ENCODE results near the gene OR11H6. TPM values are rescaled to one million over a fixed set of nuclear protein-coding genes. Genes with fewer than 3 reads are reported as not detected.

The OR11H6 gene
- total and polyA plus RNA-seq, 2 donors (not counting 1 experiment from before 2014, with no cell fraction given), result not detected

GRCh38 chr14:20180486-20180885 is 43.0 kb upstream of the OR11H6 start:
- ChIA-PET CTCF (no interaction called here), POLR2A (no interaction called here)
- no peak overlapping the region for H3K4me3 ChIP-seq (ENCODE audit: control extremely low read depth in 1 of 5, extremely low read depth in 1 of 5, insufficient read depth in 1 of 5, low read depth in 2 of 5, low read length in 4 of 5)
- no peak overlapping the region for H3K27ac ChIP-seq (ENCODE audit: low read length in 2 of 2)
- Mint-ChIP-seq H3K4me3 (no peak overlapping the region), H3K4me1 (peaks cover 2% of the 10 kb centered on the region), H3K27ac (no peak overlapping the region), H3K9me3 (ENCODE audit: insufficient read depth) (peaks cover 2% of the 10 kb centered on the region), H3K27me3 (peaks cover 16% of the 10 kb centered on the region)
- no peaks in the 10 kb centered on the region for H3K9me3 ChIP-seq (ENCODE audit: control extremely low read depth in 1 of 3, control insufficient read depth in 2 of 3, insufficient read depth in 1 of 3, low read length in 2 of 3)
- no peaks in the 10 kb centered on the region for H3K79me2 ChIP-seq (ENCODE audit: control insufficient read depth, insufficient read depth, low read length)
- no peak for DNase-seq
- intact Hi-C loops (cut with micrococcal nuclease), result no loop called here
- 100% methylated on average over 1 of the region's 2 CpGs for WGBS (ENCODE audit: insufficient coverage)
- H3K36me3 ChIP-seq (replicated peaks in 1 of 2; ENCODE audit: control extremely low read depth in 1 of 2, control insufficient read depth in 1 of 2, extremely low read depth in 1 of 2, insufficient read depth in 2 of 2, low read length in 1 of 2), result no peaks in the 10 kb centered on the region
- no peak overlapping the region for H3K9ac ChIP-seq (ENCODE audit: low read length)
- no peak overlapping the region for H2AFZ ChIP-seq (ENCODE audit: insufficient read depth, low read depth, low read length, poor library complexity, severe bottlenecking)
- no peaks in the 10 kb centered on the region for H3K4me1 ChIP-seq (ENCODE audit: control insufficient read depth in 2 of 2, insufficient read depth in 2 of 2, low read length in 2 of 2)
- H3K4me2 ChIP-seq (replicated peaks; ENCODE audit: low read depth, low read length, poor library complexity, severe bottlenecking), result no peak overlapping the region
- ATAC-seq (ENCODE audit: low read depth), result no peak
- no peaks in the 10 kb centered on the region for H3K27me3 ChIP-seq (replicated peaks in 1 of 4; ENCODE audit: control extremely low read depth in 1 of 4, control insufficient read depth in 3 of 4, insufficient read depth in 4 of 4, low read length in 3 of 4)
- TF ChIP-seq, protein P1, sequence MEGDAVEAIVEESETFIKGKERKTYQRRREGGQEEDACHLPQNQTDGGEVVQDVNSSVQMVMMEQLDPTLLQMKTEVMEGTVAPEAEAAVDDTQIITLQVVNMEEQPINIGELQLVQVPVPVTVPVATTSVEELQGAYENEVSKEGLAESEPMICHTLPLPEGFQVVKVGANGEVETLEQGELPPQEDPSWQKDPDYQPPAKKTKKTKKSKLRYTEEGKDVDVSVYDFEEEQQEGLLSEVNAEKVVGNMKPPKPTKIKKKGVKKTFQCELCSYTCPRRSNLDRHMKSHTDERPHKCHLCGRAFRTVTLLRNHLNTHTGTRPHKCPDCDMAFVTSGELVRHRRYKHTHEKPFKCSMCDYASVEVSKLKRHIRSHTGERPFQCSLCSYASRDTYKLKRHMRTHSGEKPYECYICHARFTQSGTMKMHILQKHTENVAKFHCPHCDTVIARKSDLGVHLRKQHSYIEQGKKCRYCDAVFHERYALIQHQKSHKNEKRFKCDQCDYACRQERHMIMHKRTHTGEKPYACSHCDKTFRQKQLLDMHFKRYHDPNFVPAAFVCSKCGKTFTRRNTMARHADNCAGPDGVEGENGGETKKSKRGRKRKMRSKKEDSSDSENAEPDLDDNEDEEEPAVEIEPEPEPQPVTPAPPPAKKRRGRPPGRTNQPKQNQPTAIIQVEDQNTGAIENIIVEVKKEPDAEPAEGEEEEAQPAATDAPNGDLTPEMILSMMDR (IDR thresholded peaks at IDR 0.05), result no peak
- TF ChIP-seq EZH2 (IDR thresholded peaks at IDR 0.05; ENCODE audit: borderline replicate concordance, insufficient read depth, low read depth, low read length, poor library complexity, severe bottlenecking), result no peak
- H4K20me1 ChIP-seq (ENCODE audit: control insufficient read depth, insufficient read depth, low read length, poor library complexity, severe bottlenecking), result no peaks in the 10 kb centered on the region

DNA sequence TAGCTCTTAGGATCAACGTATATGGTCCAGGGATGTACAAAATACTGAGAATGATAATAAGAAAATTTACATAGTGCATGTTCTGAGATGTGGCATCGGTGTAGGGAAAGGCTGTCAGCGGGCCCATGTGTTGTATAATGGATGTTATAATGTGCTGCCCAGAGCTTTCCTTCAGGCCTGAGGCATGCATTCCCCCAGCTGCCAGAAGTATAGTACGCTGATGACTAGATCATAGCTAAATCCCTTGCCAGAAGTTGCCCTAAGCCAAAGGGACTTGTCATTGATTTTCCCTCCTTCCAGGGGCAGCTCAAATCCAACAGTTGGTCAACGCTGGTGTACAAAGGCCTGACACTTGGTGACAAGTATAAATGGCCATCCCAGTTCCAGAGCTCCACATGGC is 39.3 kb upstream of the OR11H6 start:
- POLR2A ChIA-PET, result no interaction called here
- intact Hi-C loops (cut with micrococcal nuclease), result no loop called here
- Histone ChIP-seq H3K9me3 (ENCODE audit: control extremely low read depth in 1 of 3, control insufficient read depth in 2 of 3, insufficient read depth in 1 of 3, low read length in 2 of 3) (no peaks in the 10 kb centered on the region), H3K36me3 (replicated peaks in 1 of 2; ENCODE audit: control extremely low read depth in 1 of 2, control insufficient read depth in 1 of 2, extremely low read depth in 1 of 2, insufficient read depth in 2 of 2, low read length in 1 of 2) (no peaks in the 10 kb centered on the region), H3K79me2 (ENCODE audit: control insufficient read depth, insufficient read depth, low read length) (no peaks in the 10 kb centered on the region), H3K27me3 (replicated peaks in 1 of 4; ENCODE audit: control extremely low read depth in 1 of 4, control insufficient read depth in 3 of 4, insufficient read depth in 4 of 4, low read length in 3 of 4) (no peaks in the 10 kb centered on the region), H3K9ac (ENCODE audit: low read length) (no peak overlapping the region), H3K27ac (ENCODE audit: low read length in 2 of 2) (no peak overlapping the region), H4K20me1 (ENCODE audit: control insufficient read depth, insufficient read depth, low read length, poor library complexity, severe bottlenecking) (no peaks in the 10 kb centered on the region), H3K4me2 (replicated peaks; ENCODE audit: low read depth, low read length, poor library complexity, severe bottlenecking) (no peak overlapping the region), H3K4me1 (ENCODE audit: control insufficient read depth in 2 of 2, insufficient read depth in 2 of 2, low read length in 2 of 2) (no peaks in the 10 kb centered on the region), H3K4me3 (ENCODE audit: control extremely low read depth in 1 of 5, extremely low read depth in 1 of 5, insufficient read depth in 1 of 5, low read depth in 2 of 5, low read length in 4 of 5) (no peak overlapping the region), H2AFZ (ENCODE audit: insufficient read depth, low read depth, low read length, poor library complexity, severe bottlenecking) (no peak overlapping the region)
- no peak for TF ChIP-seq EZH2 (IDR thresholded peaks at IDR 0.05; ENCODE audit: borderline replicate concordance, insufficient read depth, low read depth, low read length, poor library complexity, severe bottlenecking)
- TF ChIP-seq, protein P1 (IDR thresholded peaks at IDR 0.05), result no peak
- Mint-ChIP-seq H3K4me1 (peaks cover 1% of the 10 kb centered on the region), H3K27ac (no peak overlapping the region), H3K27me3 (peaks cover 24% of the 10 kb centered on the region), H3K4me3 (no peak overlapping the region), H3K9me3 (ENCODE audit: insufficient read depth) (no peaks in the 10 kb centered on the region)
- DNase-seq (no peak), ATAC-seq (ENCODE audit: low read depth) (no peak)
- CTCF ChIA-PET, result no interaction called here
- 77% methylated on average over 5 of the region's 5 CpGs for WGBS (ENCODE audit: insufficient coverage)
